SHP77 (cell line): ENCODE results near the gene FYB2.

ENCODE experiments used
- DNase-seq, 2 experiments: peaks; one replicate each; lab custom pipeline; 2025; lab: John Stamatoyannopoulos, UW

Gene FYB2

DNA sequence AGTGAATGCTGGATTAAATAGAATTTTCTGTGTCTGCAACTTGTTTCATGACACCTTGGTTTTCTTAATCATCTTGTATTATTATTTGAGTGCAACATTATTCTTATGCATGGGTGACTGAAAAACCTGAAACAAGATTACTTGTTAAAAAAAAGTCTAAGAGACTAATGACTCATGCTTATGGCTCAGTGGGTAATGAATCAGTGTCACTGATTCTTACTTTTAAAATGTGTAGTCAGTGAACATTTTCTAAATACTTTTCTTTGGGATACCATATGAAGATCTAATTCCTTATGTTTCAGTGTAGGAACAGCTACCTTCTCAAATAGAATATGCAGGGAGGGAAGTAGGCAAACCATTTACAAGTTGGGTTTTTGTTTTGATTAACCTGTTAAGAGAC, 108.6 kb downstream of the FYB2 start:
- DNase-seq: no peak

- DNase-seq: no peak
Measured at GRCh38 chr1:56709995-56710394, 109.2 kb downstream of the FYB2 start.

DNA sequence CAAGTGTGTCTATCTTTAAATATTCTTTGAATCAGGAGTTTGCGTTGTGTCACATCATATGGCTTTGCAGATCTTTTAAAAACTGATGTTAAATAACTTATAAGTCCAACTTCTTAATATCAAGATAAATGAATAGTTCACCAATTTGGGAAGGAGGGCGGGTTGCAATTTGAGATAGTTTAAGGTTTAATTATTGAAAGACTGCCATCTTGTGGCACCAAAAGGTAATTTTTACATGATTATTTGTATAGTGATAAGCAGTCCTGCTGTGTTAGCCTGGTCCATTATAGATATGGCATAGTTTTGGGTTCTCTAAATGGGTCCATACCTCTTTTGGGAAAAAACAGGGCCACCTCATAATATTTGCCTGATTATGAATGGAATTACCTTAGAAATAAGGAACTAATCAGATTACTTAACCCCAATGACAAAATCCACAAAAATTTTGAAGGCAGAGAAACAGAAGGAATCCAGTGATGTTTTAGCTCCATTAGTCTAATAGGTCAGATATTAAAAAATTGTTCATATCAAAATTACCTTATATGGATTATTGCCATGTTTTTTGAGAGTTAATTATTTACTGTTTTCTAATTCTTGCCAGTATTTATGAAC, 109.8 kb downstream of the FYB2 start:
- DNase-seq: peak; percentile 34 to 46

- DNase-seq: no peak
Measured at GRCh38 chr1:56707379-56707778, 111.8 kb downstream of the FYB2 start.

DNA sequence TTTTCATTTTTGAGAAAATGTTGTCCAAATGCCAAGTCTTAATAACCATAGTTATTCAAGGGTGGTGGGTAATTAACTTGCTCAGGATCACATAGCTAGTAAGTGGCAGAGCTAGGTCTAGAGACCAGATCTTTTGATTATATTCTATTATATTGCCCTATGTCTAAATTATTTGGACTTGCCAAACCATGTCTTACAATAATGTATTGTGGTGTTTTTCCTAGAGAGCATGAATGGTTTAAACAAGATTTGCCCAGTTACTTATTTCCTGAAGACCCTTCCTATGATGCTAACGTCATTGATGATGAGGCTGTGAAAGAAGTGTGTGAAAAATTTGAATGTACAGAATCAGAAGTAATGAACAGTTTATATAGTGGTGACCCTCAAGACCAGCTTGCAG, 115.5 kb downstream of the FYB2 start:
- DNase-seq: no peak

DNA sequence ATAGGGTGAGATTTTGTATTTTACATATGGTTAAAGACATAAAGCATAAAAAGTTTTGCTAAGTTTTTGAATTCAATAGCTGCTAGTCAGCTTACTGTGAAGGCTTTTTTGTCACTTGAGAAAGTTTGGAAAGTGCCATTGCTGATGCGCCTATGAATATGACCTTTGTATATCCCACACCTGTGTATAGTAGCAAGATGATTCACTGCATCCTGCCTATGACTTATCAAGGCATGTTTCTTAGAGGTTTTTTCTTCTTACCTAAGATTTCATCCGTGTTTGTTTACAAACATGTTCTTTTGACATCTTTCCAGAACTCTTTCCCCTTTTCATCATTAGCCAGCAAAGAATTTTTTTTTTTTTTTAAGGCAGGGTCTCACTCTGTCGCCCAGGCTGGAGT, 122.5 kb downstream of the FYB2 start:
- no peak for DNase-seq

DNA sequence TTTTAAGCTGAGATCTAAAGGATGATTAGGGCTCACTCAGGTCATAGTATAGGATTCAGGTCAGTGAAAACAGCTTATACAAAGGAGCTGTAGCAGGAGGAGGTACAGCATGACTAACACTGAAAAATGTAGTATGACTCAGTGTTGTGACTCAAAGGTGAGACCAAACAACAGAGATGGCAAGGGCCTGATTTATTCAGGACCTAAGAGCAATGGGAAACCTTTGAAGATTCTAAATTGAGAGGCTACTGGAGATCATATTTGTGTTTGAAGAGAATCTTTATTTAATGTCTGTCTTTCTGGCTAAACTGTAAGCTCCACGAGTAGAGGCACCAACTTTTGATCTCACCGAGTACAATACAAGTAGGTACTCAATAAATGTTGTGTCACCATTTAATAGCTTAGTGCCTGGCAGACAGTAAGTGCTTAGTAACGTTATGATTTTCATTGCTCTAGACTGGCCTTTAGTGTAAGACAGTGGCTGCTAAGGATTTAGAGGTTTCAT, 130.6 kb downstream of the FYB2 start:
- DNase-seq: no peak

DNA sequence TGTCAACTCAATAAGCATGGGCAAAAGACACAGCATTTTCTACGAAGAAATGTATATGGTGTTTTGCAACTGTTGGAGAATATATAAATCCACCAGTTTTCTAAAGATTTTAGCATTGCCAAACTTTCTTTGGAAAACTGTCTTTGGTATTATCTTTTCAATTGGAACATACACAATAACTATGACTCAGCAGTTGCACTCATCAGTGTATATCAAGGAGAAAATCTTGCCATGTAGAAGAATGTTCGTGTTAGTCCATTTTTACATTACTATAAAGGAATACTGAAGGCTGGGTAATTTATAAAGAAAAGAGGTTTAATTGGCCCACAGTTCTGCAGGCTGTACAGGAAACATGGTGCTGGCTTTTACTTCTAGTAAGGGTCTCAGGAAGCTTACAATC, 133.0 kb downstream of the FYB2 start:
- DNase-seq: no peak

DNA sequence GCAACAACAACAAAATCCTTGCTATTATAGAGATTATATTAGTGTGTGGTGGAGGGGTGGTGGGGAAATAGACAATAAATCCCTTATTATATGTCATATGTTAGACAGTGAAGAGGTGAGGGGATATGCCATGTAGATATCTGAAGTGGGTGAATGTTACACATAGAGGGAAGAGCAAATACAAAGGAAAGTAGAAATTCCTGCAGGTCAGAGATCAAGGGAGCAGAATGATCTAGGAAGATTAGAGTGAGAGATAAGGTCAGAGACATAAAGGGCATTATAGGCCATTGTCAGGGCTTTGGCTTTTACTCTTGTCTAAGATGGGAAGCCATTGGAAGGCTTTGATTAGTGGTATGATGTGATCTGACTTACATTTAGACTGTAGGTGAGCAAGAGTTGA, 135.6 kb downstream of the FYB2 start:
- no peak for DNase-seq

DNA sequence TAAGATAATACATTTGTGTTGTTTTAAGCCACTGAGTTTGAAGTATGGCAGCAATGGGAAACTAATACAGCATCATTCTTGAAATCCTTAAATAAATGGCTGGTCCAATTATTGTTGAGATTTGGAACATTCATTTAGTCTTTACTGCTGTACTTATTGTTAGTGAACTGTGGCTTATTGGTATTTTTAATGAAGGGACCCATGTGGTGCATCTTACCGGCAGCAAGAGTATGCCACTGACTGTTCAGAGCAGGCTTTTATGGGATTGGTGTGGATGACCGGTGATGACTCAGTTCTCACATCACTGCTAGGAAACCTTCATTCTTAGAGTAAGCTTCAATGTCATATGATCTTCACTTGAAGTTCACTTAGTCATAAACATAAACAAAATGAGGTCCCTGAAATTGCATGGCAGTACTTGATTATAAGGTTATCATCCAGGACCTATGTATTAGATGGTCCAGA, 142.6 kb downstream of the FYB2 start:
- no peak for DNase-seq

GRCh38 chr1:56675763-56676162, 143.4 kb downstream of the FYB2 start:
- no peak for DNase-seq

- DNase-seq: no peak
Measured at GRCh38 chr1:56672579-56672978, 146.6 kb downstream of the FYB2 start.

- no peak for DNase-seq
Measured at GRCh38 chr1:56671542-56671941, 147.7 kb downstream of the FYB2 start.

DNA sequence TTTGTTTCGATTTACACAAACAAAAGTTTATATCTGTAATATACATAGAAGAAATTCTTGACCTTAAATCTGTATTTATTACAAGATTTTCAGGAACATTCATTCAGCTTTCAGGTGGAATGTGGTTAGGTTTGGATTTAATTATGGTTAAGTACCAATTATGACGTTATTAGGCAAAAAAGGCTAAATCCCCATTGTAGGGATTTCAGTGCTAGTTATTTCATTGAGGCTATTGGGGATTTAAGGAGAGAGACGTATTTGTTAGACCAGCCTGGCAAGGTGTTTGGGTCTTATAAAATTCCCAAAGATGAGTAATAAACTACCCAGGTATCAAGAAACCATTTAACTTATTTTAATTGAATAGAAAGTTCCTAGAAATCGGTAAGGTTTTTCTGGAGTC, 148.1 kb downstream of the FYB2 start:
- no peak for DNase-seq

DNA sequence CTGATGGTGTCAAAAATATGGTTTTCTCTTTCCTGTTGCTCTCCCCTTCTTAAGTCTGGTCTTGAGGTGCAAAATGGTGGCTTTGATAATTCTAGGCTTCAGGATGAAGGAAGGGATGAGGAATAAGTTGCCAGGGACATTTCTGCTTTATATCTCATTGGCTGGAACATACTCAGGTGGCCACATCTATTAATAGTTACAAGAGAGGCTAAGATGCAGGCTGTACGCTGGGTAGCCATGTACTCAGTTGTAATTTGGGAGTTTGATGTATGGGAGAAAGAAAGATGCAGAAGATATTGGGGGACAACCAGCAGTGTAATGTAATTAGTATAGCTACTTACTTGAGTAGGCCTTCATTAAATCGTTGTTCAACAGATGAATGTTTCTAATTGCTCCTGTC, 148.9 kb downstream of the FYB2 start:
- no peak for DNase-seq
